Measurements from ENCODE around the gene NR3C2.

DNA sequence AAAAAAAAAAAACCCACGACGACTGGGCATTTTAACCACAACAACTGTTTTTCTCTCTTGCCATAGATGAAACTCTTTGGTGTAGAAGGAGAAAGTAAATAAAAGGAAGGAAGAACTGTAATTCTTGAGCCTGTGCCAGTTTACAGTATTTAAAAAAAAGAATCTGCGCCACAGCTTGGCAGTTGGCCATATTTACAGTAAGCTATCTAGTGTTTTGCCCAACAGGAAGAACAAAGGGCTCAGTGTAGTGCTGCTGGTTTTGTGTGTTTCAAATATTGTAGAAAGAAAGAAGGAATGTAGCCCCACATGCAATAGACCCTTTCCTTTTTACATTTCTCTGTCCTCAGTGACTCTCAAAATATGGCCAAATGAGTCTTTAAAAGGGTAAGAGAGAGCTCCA lies 66.1 kb downstream of the NR3C2 start:
- TF ChIP-seq, protein P1, sequence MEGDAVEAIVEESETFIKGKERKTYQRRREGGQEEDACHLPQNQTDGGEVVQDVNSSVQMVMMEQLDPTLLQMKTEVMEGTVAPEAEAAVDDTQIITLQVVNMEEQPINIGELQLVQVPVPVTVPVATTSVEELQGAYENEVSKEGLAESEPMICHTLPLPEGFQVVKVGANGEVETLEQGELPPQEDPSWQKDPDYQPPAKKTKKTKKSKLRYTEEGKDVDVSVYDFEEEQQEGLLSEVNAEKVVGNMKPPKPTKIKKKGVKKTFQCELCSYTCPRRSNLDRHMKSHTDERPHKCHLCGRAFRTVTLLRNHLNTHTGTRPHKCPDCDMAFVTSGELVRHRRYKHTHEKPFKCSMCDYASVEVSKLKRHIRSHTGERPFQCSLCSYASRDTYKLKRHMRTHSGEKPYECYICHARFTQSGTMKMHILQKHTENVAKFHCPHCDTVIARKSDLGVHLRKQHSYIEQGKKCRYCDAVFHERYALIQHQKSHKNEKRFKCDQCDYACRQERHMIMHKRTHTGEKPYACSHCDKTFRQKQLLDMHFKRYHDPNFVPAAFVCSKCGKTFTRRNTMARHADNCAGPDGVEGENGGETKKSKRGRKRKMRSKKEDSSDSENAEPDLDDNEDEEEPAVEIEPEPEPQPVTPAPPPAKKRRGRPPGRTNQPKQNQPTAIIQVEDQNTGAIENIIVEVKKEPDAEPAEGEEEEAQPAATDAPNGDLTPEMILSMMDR (IDR thresholded peaks at IDR 0.05; ENCODE audit: low read length): no peak
- no peak for TF ChIP-seq EZH2 (IDR thresholded peaks at IDR 0.05; ENCODE audit: borderline replicate concordance, low read length)

Measured in OCI-LY1 (cell line).